ENCODE data around the gene SLC7A6OS. TPM values are rescaled to one million over a fixed set of nuclear protein-coding genes. Genes with fewer than 3 reads are reported as not detected.

Gene SLC7A6OS
- polyA plus RNA-seq, 1 donor (not counting 4 experiments of a cell fraction or from before 2014, with no cell fraction given): 12.6 TPM

DNA sequence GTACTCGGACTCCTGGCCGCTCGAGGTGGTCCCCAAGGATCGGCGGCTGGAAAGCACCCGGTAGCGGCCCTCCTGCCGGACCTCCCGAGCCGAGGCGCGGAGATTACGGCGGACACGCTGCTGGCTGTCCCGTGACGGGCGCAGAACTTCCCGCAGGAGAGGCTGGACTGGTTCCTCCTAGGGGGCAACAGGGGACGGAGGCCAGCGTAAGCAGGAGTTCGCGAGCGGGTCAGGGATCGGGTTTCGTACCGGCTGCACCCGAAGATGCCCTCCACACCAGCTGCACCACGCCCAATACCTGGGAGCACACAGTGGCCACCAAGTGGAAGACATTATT is 341 bp downstream of the SLC7A6OS start:
- H3K9ac ChIP-seq (ENCODE audit: control insufficient read depth, extremely low read depth, insufficient read depth, low read length): peak overlapping the region; percentile 83
- no peaks in the 10 kb centered on the region for H4K20me1 ChIP-seq (ENCODE audit: control insufficient read depth, extremely low read depth, insufficient read depth, low read length)
- no peaks in the 10 kb centered on the region for H3K27me3 ChIP-seq (ENCODE audit: control insufficient read depth, extremely low read depth, insufficient read depth, low read length)
- TF ChIP-seq CTCF (optimal IDR thresholded peaks at IDR 0.05 in 1 of 3, IDR thresholded peaks at IDR 0.05 in 1 of 3, conservative IDR thresholded peaks at IDR 0.05 in 1 of 3; ENCODE audit: extremely low read depth in 1 of 3, insufficient read depth in 2 of 3, low read length in 3 of 3) (no peak), EZH2 (IDR thresholded peaks at IDR 0.05; ENCODE audit: low read length) (no peak)
- FAIRE-seq: no peak
- H3K4me1 ChIP-seq (ENCODE audit: control insufficient read depth, extremely low read depth, insufficient read depth, low read length): peaks cover 15% of the 10 kb centered on the region
- H3K9me1 ChIP-seq (ENCODE audit: control insufficient read depth, extremely low read depth, insufficient read depth, low read length): peaks cover 3% of the 10 kb centered on the region
- peak overlapping the region; percentile 57 for H3K27ac ChIP-seq (ENCODE audit: control insufficient read depth, insufficient read depth, low read length)
- dilution Hi-C loops (cut with MboI; ENCODE audit: extremely low pct_ligation_motif_present, low sequenced_read_pairs): no loop called here
- H2AFZ ChIP-seq (ENCODE audit: control insufficient read depth, low read length): peak overlapping the region; percentile 83
- peaks cover 5 to 11% of the 10 kb centered on the region in 2 experiments for H3K36me3 ChIP-seq (ENCODE audit: control insufficient read depth in 2 of 2, extremely low read depth in 1 of 2, insufficient read depth in 2 of 2, low read length in 2 of 2)
- DNase-seq (ENCODE audit: low read depth, low spot score): no peak
- H3K4me3 ChIP-seq (ENCODE audit: control insufficient read depth in 2 of 3, extremely low read depth in 1 of 3, insufficient read depth in 2 of 3, low read depth in 1 of 3, low read length in 3 of 3): peak overlapping the region; percentile 92 to 98 (median 95)
- H3K79me2 ChIP-seq (ENCODE audit: control insufficient read depth, insufficient read depth, low read length): peaks cover 52% of the 10 kb centered on the region
- H3K4me2 ChIP-seq (ENCODE audit: control insufficient read depth, extremely low read depth, insufficient read depth, low read depth, low read length): peak overlapping the region; percentile 95
- no peaks in the 10 kb centered on the region for H3K9me3 ChIP-seq (ENCODE audit: control insufficient read depth, low read depth, low read length)

DNA sequence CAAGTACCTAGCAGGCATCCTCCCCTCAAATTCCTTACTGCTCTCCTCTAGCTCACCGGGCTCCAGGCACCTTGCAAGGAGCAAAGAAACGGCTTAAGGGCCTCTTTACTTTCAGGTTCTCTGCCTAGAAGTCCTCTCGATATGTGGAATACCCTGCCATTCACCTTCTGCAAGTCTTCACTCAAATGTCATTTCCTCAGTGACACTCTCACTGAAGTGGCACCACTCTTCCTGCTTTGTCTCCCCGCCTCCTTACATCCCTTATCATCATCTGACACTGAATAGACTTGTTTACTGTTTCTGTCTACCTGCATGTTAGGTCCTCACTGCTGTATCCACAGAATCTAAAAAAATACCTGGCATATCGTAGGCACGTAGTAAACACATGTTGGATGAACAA is 947 bp downstream of the SLC7A6OS start:
- Histone ChIP-seq H3K36me3 (ENCODE audit: control insufficient read depth in 2 of 2, extremely low read depth in 1 of 2, insufficient read depth in 2 of 2, low read length in 2 of 2) (peaks cover 9 to 15% of the 10 kb centered on the region in 2 experiments), H3K9me1 (ENCODE audit: control insufficient read depth, extremely low read depth, insufficient read depth, low read length) (peaks cover 3% of the 10 kb centered on the region), H3K4me2 (ENCODE audit: control insufficient read depth, extremely low read depth, insufficient read depth, low read depth, low read length) (peak overlapping the region; percentile 95), H3K4me1 (ENCODE audit: control insufficient read depth, extremely low read depth, insufficient read depth, low read length) (peaks cover 15% of the 10 kb centered on the region), H3K79me2 (ENCODE audit: control insufficient read depth, insufficient read depth, low read length) (peaks cover 58% of the 10 kb centered on the region), H3K4me3 (ENCODE audit: control insufficient read depth in 2 of 3, extremely low read depth in 1 of 3, insufficient read depth in 2 of 3, low read depth in 1 of 3, low read length in 3 of 3) (peak overlapping the region; percentile 92 to 98 (median 95)), H4K20me1 (ENCODE audit: control insufficient read depth, extremely low read depth, insufficient read depth, low read length) (no peaks in the 10 kb centered on the region), H3K9ac (ENCODE audit: control insufficient read depth, extremely low read depth, insufficient read depth, low read length) (peak overlapping the region; percentile 83), H3K27me3 (ENCODE audit: control insufficient read depth, extremely low read depth, insufficient read depth, low read length) (no peaks in the 10 kb centered on the region), H2AFZ (ENCODE audit: control insufficient read depth, low read length) (peak overlapping the region; percentile 13), H3K9me3 (ENCODE audit: control insufficient read depth, low read depth, low read length) (no peaks in the 10 kb centered on the region), H3K27ac (ENCODE audit: control insufficient read depth, insufficient read depth, low read length) (peak overlapping the region; percentile 57)
- dilution Hi-C loops (cut with MboI; ENCODE audit: extremely low pct_ligation_motif_present, low sequenced_read_pairs): no loop called here
- DNase-seq (ENCODE audit: low read depth, low spot score): no peak
- no peak for TF ChIP-seq CTCF (optimal IDR thresholded peaks at IDR 0.05 in 1 of 3, IDR thresholded peaks at IDR 0.05 in 1 of 3, conservative IDR thresholded peaks at IDR 0.05 in 1 of 3; ENCODE audit: extremely low read depth in 1 of 3, insufficient read depth in 2 of 3, low read length in 3 of 3)
- no peak for TF ChIP-seq EZH2 (IDR thresholded peaks at IDR 0.05; ENCODE audit: low read length)
- no peak for FAIRE-seq
